T47D (cell line): Measurements from ENCODE around the gene ARMC10.

ENCODE experiments used
- DNase-seq, 2 experiments: peaks; one replicate each; pipeline versions ENCODE4 v3.0.0 to v3.0.0-alpha.2; 2011 to 2012; ENCODE audit warnings: low read depth in 1 of 2, low spot score in 1 of 2
- JUND ChIP-seq: IDR thresholded peaks from 2 replicates; pipeline ENCODE4 v1.6.1; 2012; ENCODE audit warnings: low read depth
- in situ Hi-C: cut with HindIII; loops from 2 replicates; pipeline ENCODE4 v1.10.0; 2016; ENCODE audit warnings: low sequenced_read_pairs, low pct_unique_long_range_greater_than_20kb

ARMC10 gene

DNA sequence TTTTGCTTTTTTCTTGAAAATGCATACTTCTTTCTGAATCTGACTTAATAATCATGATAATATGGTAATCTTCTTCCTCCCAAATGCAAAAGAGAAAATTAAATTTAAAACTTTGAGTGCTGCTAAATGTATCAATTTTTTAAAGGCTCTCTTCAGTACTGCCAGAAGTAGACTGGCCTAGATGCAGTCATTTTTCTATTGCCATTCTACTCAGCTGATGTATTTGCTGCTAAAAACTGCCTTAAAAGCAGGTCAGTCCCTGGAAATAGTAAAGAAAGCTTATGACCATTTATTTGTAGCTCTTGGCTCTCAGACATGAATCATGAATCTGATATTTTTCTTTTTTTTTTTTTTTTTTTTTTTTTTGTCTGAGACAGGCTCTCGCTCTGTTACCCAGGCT lies 45.4 kb downstream of the ARMC10 start:
- DNase-seq: no peak
- in situ Hi-C loops: no loop called here
- TF ChIP-seq JUND: no peak

DNA sequence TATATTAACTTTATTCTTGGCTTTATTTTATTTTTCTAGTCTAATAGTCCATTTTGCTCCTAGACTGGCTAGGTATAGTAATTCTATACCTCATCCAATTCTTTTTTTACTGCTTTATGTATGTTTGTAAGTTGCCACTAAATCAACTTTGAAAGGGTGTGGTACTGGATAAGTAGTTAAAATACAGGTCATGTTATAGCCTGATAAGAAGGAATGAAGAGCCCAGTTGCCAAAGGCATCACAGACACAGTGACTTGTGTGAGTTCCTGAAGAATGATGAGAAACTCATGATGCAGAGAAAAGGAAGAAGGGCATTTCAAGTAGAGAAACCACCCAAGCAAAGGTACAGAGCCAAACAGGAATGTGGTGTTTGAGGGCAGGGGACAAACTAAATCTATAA lies 46.7 kb downstream of the ARMC10 start:
- in situ Hi-C loops: no loop called here
- TF ChIP-seq JUND: no peak

DNA sequence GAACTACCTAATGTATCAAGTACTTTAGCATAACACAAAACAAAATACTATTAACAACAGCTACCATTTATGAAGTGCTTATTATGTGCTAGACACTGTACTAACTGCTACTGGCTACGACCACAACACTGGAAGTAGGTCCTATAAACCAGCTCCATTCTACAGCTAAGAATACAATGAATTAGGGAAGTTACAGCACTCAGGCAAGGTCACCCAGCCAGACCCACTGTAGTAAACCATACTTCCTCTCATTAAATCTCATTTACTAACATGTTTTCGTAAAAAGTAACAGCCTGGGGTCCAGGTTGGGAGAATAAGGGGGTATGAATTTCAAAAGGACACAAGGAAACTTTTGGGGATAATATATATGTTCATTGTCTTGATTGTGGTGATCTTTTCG lies 48.6 kb downstream of the ARMC10 start:
- TF ChIP-seq JUND: no peak
- in situ Hi-C loops: no loop called here
- DNase-seq: no peak

More for the DNA sequence above, 46.7 kb downstream of the ARMC10 start:
- no peak for DNase-seq

DNA sequence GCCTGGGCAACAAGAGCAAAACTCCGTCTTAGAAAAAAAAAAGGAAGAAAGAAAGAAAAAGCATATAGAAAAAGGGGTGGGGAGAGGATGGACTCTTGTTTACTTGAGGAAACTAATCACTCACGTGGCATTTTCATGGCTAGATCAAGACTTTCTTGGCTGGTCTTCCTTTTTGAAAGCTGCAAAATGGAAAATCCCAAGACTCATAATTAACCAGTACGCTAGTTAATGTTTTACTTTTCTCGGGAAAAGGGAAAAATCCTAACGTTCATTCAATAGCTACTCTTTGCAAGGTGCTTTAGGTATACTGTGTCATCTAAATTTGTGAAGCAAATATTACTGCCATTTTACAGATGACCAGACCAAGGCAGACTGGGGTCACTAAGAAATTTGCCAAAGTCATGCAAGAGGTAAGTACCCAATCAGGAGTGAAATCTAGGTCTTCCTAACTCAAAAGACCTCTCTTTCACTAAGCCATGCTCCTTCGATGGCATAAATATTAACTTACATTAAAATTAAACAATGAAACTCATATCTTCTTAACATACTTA lies 49.6 kb downstream of the ARMC10 start:
- no peak for DNase-seq
- in situ Hi-C loops: no loop called here
- TF ChIP-seq JUND: no peak

DNA sequence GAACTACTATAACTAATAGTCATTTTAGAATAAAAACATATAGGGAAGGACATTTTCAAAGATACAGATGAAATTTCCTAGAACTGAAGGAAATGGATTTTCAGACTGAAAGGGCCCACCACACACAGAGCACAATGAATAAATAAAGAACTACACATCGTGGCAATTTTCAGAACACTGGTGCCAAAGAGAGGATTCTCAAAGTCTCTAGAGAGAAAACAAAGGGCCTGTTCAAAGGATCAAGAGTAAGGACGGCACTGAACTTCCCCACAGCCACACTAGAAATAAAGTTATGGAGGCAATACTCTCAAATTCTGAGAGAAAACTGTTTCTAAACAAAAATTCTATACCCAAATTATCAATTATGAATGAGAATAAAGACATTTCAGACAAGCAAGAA lies 52.1 kb downstream of the ARMC10 start:
- in situ Hi-C loops: no loop called here
- DNase-seq: no peak
- TF ChIP-seq JUND: no peak

DNA sequence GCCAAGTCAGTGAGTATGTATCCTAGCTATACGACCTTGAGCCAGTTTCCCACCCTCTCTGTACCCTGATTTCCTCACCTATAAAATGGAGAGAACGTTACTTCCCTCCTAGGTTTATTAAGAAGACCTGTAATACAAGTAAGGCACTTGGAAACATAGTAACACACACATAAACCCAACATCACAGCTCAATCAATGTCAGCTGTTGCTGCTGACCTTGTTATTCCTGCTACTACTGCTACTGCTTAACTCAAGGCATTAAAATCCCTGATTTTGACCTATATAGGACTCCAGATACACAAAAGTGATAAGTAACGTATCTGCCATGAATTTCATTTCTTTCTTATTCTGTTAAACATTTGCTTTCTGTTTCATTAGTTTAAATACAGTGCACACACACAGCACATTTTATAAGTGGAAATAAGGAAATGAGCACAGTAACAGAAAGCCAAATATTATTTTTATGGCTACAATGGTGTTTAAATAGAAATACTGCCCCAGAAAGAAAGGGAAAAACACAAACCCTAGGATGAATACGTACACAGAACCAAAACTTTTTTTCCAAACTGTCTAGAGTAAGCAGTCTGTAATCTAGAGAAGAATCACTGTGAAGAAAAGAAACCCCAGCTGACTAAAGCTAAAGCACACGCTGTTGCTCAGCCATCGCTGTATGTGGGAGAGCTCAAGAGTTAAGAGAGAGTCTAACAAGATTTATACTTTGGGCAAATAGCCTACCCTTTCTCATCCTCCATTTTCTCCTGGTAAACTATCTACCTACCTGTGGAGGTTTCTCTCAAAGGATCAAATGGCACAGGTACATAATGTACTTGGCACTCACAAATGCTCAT lies 55.0 kb downstream of the ARMC10 start:
- no peak for DNase-seq
- in situ Hi-C loops: no loop called here
- no peak for TF ChIP-seq JUND

DNA sequence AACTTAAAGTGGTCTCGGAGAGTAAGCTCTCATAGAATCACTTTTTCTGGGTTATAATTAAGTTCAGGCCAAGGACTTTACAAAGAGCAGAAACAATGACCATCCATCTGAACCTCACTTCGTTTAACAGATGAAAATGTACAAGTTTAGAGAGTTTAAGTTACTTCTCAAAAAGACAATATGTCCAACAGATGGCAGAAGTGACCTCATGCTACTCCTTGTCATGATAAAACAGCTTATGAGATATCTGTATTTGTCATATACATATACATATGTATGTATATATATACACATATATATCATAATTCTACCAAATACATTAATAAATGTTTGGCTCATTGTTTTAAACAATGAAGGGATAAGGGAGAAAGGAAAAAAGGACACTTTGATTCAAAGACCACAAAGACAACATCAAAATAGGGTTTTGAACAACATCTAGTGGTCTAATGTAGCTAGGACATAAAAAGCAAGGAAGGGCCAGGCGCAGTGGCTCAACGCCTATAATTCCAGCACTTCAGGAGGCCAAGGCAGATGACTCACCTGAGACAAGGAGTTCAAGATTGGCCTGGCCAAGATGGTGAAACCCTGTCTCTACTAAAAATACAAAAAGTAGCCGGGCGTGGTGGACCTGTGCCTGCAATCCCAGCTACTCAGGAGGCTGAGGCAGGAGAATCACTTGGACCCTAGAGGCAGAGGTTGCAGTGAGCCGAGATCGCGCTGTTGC lies 56.1 kb downstream of the ARMC10 start:
- TF ChIP-seq JUND: no peak
- in situ Hi-C loops: no loop called here
- no peak for DNase-seq

DNA sequence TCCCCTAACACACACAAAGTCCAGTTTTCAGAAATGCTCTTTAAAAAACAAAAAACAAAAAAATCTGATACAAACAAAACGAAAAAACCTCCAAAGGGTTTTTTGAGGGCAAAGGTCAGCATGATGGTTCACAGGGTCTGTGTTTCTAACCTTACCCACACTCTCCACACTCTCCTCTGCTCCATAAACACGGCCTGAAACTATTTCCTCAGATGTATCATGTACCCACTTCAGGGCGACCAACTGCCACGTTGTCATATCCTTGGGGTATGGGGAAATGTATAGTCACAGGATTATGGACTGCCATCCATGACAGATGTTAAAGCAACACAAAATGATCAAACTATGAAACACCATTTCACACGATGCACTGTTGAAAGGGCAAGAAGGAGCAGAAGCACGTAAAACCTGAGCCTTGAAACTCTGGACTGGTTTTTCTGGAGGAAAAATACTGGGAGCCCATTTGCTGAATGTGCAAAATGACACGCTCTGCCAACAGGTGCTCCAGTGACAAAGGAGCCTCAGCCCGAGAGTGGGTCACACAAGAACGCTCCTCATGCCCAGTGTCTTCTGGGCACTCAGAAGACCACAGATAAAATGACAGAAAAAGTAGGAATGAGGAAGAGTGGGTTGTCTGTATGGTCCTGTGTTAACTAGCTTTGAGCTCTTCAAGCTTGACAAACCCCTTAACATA lies 58.2 kb downstream of the ARMC10 start:
- in situ Hi-C loops: no loop called here
- TF ChIP-seq JUND: no peak
- DNase-seq: peak in 1 of 2 experiments; percentile 25

DNA sequence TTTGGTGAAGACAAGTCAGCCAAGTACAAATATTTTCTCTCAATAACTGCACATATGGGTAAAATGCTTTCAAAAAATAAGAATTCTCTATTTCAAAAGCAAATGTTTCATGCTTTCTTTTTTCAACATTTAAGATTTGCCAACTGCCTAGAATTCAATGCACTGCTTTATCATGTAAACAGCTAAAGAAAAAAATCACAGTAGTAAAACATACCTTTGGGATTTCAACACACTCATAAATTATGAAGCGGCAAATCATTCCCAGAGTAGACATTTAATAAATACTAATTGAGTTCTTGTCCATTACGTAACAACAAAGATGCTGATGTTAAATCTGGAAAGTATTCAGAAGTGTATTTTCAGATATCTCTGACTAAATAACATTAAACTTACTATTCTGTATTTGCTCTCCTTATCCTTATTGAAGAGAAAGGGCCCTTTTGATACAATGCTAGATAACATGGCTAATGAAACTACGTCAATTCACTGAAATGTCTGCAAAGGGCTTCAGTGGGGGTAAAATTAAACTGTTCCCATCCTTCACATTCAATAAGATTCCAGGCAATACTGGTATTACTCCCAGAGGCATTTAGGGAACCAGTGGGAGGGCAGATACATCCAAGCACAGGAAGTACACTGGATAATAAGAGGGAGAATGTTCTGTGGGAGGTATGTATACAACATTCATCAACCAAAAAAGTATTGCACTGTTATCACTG lies 60.1 kb downstream of the ARMC10 start:
- in situ Hi-C loops: no loop called here
- no peak for DNase-seq

DNA sequence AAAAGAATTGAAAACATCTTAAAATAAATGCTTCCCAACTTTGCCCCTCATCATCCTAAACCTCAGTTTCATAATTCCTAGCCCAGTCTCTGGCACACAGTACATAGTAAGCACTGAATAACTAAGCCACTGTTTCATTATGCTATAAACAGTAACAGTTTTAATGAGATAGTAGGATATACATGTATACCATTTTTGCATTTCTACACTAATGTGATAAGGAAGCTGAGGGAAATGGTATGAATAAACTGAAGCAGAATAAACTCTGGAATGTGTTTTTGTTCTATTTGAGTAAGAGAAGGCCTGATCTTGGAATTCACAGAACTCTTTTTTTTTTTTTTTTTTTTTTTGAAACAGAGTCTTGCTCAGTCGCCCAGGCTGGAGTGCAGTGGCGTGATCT lies 65.1 kb downstream of the ARMC10 start:
- TF ChIP-seq JUND: no peak
- in situ Hi-C loops: no loop called here
- no peak for DNase-seq

More for the DNA sequence above, 60.1 kb downstream of the ARMC10 start:
- no peak for TF ChIP-seq JUND

DNA sequence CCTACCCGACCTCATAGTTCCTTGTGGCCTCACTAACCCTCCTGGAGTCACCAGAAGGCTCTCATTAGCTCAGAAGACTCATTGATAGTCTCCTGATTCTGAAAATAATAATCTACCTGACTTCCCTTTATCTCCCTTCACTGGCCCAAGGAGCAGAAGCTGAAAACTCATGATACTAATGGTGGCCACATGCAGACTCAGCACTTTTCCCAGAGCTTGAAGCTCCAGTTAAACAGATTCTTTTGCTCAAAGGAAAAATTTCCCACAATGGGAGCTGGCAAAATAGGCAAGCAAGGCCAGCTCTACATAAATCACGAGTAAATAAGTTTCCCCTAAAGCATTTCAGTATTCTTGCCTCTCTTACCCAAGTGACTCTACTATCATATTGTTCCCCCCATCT lies 65.7 kb downstream of the ARMC10 start:
- in situ Hi-C loops: no loop called here
- no peak for DNase-seq
- TF ChIP-seq JUND: no peak
